Natural killer cell (primary cell): ENCODE results near the gene CYSRT1. TPM values are rescaled to one million over a fixed set of nuclear protein-coding genes. Genes with fewer than 3 reads are reported as not detected.
A peak's percentile ranks its signal among the peaks of the same experiment; 100 is the strongest.

Experiments used
- ATAC-seq, 3 donors: fragments of 150-1000 bp in 2 of 3; fragments of 200-7000 bp in 1 of 3; cut with Tn5 transposase; 1 replicate in 1 of 3; 2 replicates in 2 of 3; pipeline ENCODE4 v1.10.0; 2021; ENCODE audit warnings: mild to moderate bottlenecking in 2 of 3, moderate library complexity in 2 of 3
- DNase-seq, 2 donors: peaks; one replicate each; pipeline versions ENCODE4 v3.0.0 to v3.0.0-alpha.2; 2013 to 2021; ENCODE audit warnings: mixed read lengths in 1 of 2
- H3K27ac ChIP-seq: one replicate; pipeline ENCODE4 v1.5.1; 2013; ENCODE audit warnings: mild to moderate bottlenecking, low read length
- H3K27me3 ChIP-seq: one replicate; pipeline ENCODE4 v1.6.1; 2013; ENCODE audit warnings: low read length; ENCODE audit not compliant: control insufficient read depth, insufficient read depth
- H3K36me3 ChIP-seq: one replicate; pipeline ENCODE4 v1.6.1; 2013; ENCODE audit warnings: low read length; ENCODE audit not compliant: control insufficient read depth, insufficient read depth
- H3K4me1 ChIP-seq: one replicate; pipeline ENCODE4 v1.6.1; 2013; ENCODE audit warnings: low read length; ENCODE audit not compliant: control insufficient read depth, insufficient read depth
- H3K4me3 ChIP-seq: one replicate; pipeline ENCODE4 v1.5.1; 2013; ENCODE audit warnings: low read length
- H3K9me3 ChIP-seq: one replicate; pipeline ENCODE4 v1.6.1; 2013; ENCODE audit warnings: low read length; ENCODE audit not compliant: control insufficient read depth, insufficient read depth
- H3K27ac Mint-ChIP-seq, 2 donors: one replicate each; pipeline ENCODE4 v1.8.0; 2022; ENCODE audit warnings: mild to moderate bottlenecking in 2 of 2, mixed read lengths in 2 of 2, moderate library complexity in 1 of 2
- H3K27me3 Mint-ChIP-seq, 2 donors: one replicate each; pipeline ENCODE4 v1.8.0; 2022; ENCODE audit warnings: low read depth in 2 of 2, mixed read lengths in 2 of 2
- H3K36me3 Mint-ChIP-seq: one replicate; pipeline ENCODE4 v1.8.0; 2022; ENCODE audit warnings: mixed read lengths
- H3K4me1 Mint-ChIP-seq, 2 donors: one replicate each; pipeline ENCODE4 v1.8.0; 2022; ENCODE audit warnings: mixed read lengths in 2 of 2
- H3K4me3 Mint-ChIP-seq: one replicate; pipeline ENCODE4 v1.8.0; 2022; ENCODE audit warnings: mild to moderate bottlenecking, moderate library complexity, mixed read lengths
- H3K9me3 Mint-ChIP-seq, 2 donors: one replicate each; pipeline ENCODE4 v1.8.0; 2022; ENCODE audit warnings: mixed read lengths in 2 of 2
- CTCF ChIP-seq: fragments of 200-600 bp; IDR thresholded peaks from one replicate; pipeline ENCODE4 v1.8.0; 2022; ENCODE audit warnings: antibody characterized with exemption
- WGBS: methylation state at CpG from one replicate; pipeline ENCODE4 v1.1.7; 2013; ENCODE audit warnings: missing lambda C conversion rate; ENCODE audit not compliant: insufficient coverage; 5-methylcytosine and 5-hydroxymethylcytosine counted together
- intact Hi-C: fragments of 100-400 bp; cut with micrococcal nuclease; formaldehyde crosslinking; loops from one replicate; pipeline ENCODE4 v1.14.2; 2022
- total RNA-seq, 4 donors: library from RNA; stranded (reverse); fragments of 120-200 nt in 1 of 4; gene quantifications; one replicate each; pipeline versions ENCODE4 v1.2.3 to v1.2.4, GENCODE V29; 2013 to 2022

CYSRT1 gene
- total RNA-seq, 3 donors from 2014 or later (not counting 1 experiment from before 2014, with no cell fraction given): 0.38 TPM; not detected in 2

GRCh38 chr9:137180491-137180890 lies 44.5 kb upstream of the CYSRT1 start:
- ATAC-seq (no peak), DNase-seq (no peak)
- H3K27me3 Mint-ChIP-seq: no peaks in the 10 kb centered on the region
- H3K4me1 ChIP-seq: peaks cover 5% of the 10 kb centered on the region
- no peak for TF ChIP-seq CTCF
- no peak overlapping the region for H3K4me3 ChIP-seq
- no peak overlapping the region for H3K27ac Mint-ChIP-seq
- H3K27me3 ChIP-seq: no peaks in the 10 kb centered on the region
- H3K9me3 Mint-ChIP-seq: no peaks in the 10 kb centered on the region
- no peak overlapping the region for H3K27ac ChIP-seq
- no peak overlapping the region for H3K4me3 Mint-ChIP-seq
- no peaks in the 10 kb centered on the region for H3K9me3 ChIP-seq
- H3K36me3 Mint-ChIP-seq: no peaks in the 10 kb centered on the region
- 97% methylated on average over 20 of the region's 20 CpGs for WGBS
- peaks cover 63% of the 10 kb centered on the region for H3K36me3 ChIP-seq
- H3K4me1 Mint-ChIP-seq: peaks cover 0 to 9% of the 10 kb centered on the region in 2 donors
- intact Hi-C loops: no loop called here

GRCh38 chr9:137181680-137182079 lies 43.3 kb upstream of the CYSRT1 start:
- Histone ChIP-seq H3K9me3 (no peaks in the 10 kb centered on the region), H3K27me3 (no peaks in the 10 kb centered on the region), H3K27ac (no peak overlapping the region), H3K36me3 (peaks cover 70% of the 10 kb centered on the region), H3K4me1 (peaks cover 15% of the 10 kb centered on the region), H3K4me3 (no peak overlapping the region)
- H3K4me1 Mint-ChIP-seq: peaks cover 2 to 9% of the 10 kb centered on the region in 2 donors
- peak overlapping the region; percentile 57 for H3K4me3 Mint-ChIP-seq
- no peaks in the 10 kb centered on the region for H3K36me3 Mint-ChIP-seq
- intact Hi-C loops: no loop called here
- H3K27ac Mint-ChIP-seq: no peak overlapping the region
- H3K27me3 Mint-ChIP-seq: no peaks in the 10 kb centered on the region
- H3K9me3 Mint-ChIP-seq: no peaks in the 10 kb centered on the region
- DNase-seq (no peak), ATAC-seq (no peak)
- 98% methylated on average over 22 of the region's 22 CpGs for WGBS
- no peak for TF ChIP-seq CTCF

- H3K36me3 ChIP-seq: peaks cover 70% of the 10 kb centered on the region
- Mint-ChIP-seq H3K9me3 (no peaks in the 10 kb centered on the region), H3K4me1 (peaks cover 14 to 20% of the 10 kb centered on the region in 2 donors), H3K27me3 (no peaks in the 10 kb centered on the region), H3K4me3 (no peak overlapping the region), H3K27ac (no peak overlapping the region), H3K36me3 (no peaks in the 10 kb centered on the region)
- intact Hi-C loops: no loop called here
- no peaks in the 10 kb centered on the region for H3K27me3 ChIP-seq
- H3K27ac ChIP-seq: no peak overlapping the region
- 98% methylated on average over 17 of the region's 17 CpGs for WGBS
- no peak for DNase-seq
- TF ChIP-seq CTCF: no peak
- no peak for ATAC-seq
- H3K4me3 ChIP-seq: no peak overlapping the region
- peaks cover 26% of the 10 kb centered on the region for H3K4me1 ChIP-seq
- H3K9me3 ChIP-seq: no peaks in the 10 kb centered on the region
Measured at GRCh38 chr9:137182836-137183235, 42.1 kb upstream of the CYSRT1 start.

GRCh38 chr9:137183980-137184595 lies 40.9 kb upstream of the CYSRT1 start:
- Mint-ChIP-seq H3K36me3 (no peaks in the 10 kb centered on the region), H3K9me3 (no peaks in the 10 kb centered on the region), H3K27ac (peak overlapping the region; percentile 37 to 44), H3K4me1 (peaks cover 17 to 30% of the 10 kb centered on the region in 2 donors), H3K4me3 (peak overlapping the region; percentile 1), H3K27me3 (no peaks in the 10 kb centered on the region)
- H3K4me3 ChIP-seq: no peak overlapping the region
- TF ChIP-seq CTCF: no peak
- H3K27ac ChIP-seq: no peak overlapping the region
- 97% methylated on average over 27 of the region's 27 CpGs for WGBS
- H3K36me3 ChIP-seq: peaks cover 58% of the 10 kb centered on the region
- intact Hi-C loops: no loop called here
- H3K4me1 ChIP-seq: peaks cover 31% of the 10 kb centered on the region
- no peaks in the 10 kb centered on the region for H3K27me3 ChIP-seq
- no peaks in the 10 kb centered on the region for H3K9me3 ChIP-seq
- no peak for ATAC-seq
- DNase-seq: no peak
